Epithelial cell of prostate (primary cell): Measurements from ENCODE around the gene RASGRF1.

Source experiments
- DNase-seq: peaks from one replicate; pipeline ENCODE4 v3.0.0-alpha.2; 2011; ENCODE audit warnings: low read depth, low spot score
- H3K27ac ChIP-seq: fragments of 450-650 bp; 2 replicates; pipeline ENCODE4 v1.5.1; 2017; ENCODE audit warnings: mild to moderate bottlenecking

The RASGRF1 gene

DNA sequence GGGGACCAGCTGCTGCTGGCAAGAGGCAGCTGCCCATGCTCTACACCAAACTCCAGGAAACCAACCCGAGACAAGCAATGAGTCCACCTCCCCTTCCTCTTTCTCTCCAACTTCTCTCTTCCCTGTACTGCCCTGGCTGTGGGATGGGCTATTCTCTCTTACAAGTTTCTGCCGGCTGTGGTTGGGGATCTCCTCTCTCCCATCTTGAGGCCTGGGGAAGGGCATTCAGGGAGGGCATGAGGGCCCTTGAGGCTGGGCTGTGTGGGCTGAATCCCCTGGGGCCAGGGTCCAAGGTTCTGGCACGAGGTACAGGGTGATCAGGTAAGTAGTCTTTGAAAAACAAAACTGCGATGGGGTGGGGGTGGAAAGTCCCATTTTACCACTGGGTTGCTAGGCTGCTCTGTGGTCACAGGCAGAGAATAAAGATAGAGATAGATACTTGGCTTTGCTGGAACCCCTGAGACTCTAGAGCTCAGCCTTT lies 113.4 kb downstream of the RASGRF1 start:
- H3K27ac ChIP-seq = no peak overlapping the region

GRCh38 chr15:78976691-78977090 lies 113.9 kb downstream of the RASGRF1 start:
- no peak overlapping the region for H3K27ac ChIP-seq
- DNase-seq = no peak

More for the DNA sequence above, 113.4 kb downstream of the RASGRF1 start:
- DNase-seq = no peak

DNA sequence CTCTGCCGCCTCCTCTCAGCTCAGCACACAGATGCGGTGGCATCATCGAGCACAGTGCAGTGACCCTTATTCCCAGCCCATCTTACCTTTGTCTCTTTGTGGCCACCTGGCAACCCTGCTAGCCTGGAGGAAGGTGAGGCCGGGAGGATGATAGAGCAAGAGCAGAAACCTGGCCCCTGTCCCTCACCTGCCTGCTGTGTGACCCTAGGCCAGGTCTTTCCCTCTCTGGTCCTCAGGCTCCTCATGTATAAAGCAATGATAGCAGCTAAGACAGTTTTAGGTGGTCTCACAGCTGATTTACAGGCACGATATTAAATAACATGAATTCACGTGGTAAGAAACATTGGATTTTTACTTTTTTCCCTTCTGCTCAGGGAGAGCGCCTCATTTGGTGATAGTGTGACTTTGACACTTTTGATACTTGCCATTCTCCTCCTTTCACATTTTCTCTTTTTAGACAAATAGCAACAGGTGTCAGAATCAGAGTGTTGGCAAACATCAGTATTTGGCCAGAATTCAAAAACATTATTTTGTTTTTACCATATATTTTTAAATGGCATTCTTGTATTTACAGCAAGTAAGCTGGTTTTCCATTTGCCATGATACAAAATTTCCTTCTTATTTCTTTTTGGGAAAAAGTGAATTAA lies 116.2 kb downstream of the RASGRF1 start:
- H3K27ac ChIP-seq = no peak overlapping the region
- no peak for DNase-seq

DNA sequence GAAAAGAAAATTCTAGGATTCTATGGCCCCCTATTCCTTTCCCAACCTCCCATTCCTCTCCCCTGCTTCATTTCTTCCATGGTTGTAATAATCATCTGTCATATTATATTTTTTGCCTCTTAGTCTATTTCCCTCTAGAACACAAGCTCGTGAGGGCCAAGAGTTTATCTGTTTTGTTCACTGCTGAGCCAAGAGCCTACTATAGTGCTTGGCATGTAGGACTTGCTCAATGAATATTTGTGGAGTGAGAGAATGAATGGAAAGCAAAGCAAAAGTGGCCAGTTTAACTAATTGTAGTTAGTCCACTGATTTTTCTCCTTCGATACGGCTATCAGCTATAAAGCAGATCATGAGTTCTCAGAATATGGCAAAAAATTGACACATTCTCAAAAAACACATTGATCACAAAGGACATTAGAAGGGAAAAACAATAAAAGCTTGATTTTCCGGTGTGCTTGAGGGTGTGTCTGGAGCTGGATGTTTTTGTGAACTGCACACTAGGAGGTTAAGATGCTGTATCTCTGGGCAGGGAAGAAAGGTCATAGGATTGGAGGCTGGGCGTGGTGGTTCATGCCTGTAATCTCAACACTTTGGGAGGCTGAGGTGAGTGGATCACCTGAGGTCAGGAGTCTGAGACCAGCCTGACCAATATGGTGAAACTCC lies 120.8 kb downstream of the RASGRF1 start:
- no peak overlapping the region for H3K27ac ChIP-seq
- DNase-seq = no peak

DNA sequence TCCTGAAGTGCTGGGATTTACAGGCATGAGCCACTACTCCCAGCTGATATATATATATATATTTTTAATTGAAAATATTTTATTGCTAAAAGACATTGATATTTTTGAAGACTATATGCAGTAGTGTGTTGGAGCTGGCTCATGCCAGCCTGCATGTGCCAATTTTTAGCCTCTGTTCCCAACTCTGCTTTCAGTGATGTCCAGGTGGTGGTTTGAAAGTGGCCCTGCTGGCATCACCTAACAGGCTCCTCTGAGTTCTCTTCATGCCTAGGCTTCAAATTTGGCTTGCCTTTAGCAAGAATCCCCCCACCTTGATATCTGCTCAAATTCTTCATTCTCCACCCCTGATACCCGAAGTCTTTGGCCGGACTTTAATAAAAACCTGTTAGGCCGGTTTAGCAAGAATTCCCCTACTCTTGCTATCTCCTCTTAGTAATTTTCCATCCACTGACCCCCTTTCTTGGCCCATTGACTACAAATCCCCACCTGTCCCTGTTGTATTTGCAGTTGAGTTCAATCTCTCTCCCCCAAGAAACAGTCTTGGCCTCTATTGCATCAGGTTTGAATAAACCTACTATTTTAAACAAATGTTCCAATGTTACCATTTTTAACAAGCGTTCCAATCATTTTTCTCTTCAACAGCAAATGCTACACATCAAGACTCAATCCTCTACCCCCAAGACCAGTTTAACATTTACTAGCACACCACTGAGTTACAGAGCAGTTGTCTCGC lies 121.9 kb downstream of the RASGRF1 start:
- no peak overlapping the region for H3K27ac ChIP-seq
- no peak for DNase-seq

DNA sequence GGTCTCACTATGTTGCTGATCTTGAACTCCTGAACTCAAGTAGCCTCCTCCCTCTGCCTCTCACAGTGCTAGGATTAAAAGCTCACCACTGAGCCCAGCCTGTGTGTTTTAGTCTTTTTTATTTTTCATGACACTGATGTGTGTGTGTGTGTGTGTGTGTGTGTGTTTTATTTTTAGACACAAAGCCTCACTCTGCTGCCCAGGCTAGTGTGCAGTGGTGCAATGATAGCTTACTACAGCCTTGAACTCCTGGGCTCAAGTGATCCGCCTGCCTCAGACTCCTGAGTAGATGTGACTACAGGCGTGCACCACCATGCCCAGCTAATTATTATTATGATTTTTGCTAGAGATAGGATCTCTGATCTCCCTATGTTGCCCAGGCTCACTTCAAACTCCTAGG lies 122.5 kb downstream of the RASGRF1 start:
- no peak for DNase-seq
- H3K27ac ChIP-seq = no peak overlapping the region

DNA sequence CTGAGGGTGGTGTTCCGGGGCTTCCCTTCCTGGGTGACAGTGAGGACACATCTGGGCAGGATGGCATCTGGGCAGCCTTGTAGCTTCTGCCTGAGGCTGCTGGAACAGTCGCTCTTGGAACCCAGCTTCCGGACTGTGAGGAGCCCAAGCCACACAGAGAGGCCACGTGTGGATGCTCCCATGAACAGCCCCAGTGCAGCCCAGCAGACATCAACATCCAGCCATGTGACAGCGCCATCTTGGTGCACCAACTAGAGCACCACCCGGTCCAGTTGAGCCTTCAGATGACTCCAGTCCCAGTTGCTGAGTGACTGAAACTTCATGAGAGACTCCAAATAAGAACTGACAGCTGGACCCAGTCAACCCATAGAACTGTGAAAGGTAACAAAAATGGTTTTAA lies 130.3 kb downstream of the RASGRF1 start:
- no peak for DNase-seq
- H3K27ac ChIP-seq = no peak overlapping the region

DNA sequence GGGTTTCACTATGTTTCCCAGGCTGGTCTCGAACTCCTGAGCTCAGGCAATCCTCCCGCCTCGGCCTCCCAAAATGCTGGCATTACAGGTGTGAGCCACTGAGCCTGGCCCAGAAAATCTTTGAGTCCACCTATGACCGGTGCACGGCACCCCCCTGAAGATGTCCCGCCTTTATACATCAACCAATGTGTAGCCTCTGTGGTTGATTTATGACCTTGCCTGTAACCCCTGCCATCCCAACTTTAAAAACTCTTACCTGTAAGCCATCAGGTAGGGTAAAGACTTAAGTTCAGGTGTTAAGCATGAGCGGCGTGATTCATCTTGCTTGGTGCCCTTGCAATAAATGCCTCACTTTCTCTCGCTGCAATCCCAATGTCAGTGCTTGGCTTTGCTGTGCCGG lies 131.2 kb downstream of the RASGRF1 start:
- DNase-seq = no peak

DNA sequence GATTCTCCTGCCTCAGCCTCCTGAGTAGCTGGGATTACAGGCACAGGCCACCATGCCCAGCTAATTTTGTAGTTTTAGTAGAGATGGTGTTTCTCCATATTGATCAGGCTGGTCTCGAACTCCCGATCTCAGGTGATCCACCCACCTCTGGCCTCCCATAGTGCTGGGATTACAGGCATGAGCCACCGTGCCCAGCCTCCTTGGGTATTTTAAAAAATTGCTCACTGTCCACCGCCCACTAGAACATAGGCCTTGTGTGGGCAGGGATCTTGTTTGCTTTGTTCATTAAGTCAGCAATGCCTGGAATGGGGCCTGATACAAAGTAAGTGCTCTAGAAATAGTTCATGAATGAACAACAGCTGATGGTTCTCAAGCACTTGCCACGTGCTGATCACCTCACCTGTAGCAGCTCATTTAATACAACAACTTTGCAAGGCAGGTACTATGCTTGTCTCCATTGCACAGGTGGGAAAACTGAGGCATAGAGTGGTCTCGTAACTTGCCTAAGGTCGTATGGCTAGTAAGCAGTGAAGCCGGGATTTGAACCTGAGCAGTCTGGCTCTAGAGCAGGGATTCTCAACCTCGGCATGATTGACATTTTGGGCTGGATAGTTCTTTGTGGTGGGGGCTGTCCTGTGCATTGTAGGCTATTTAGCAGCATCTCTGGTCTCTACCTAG lies 133.0 kb downstream of the RASGRF1 start:
- no peak for DNase-seq
- H3K27ac ChIP-seq = no peak overlapping the region

More for the DNA sequence above, 131.2 kb downstream of the RASGRF1 start:
- H3K27ac ChIP-seq = no peak overlapping the region

GRCh38 chr15:78956937-78957336 lies 133.6 kb downstream of the RASGRF1 start:
- DNase-seq = no peak
- no peak overlapping the region for H3K27ac ChIP-seq

DNA sequence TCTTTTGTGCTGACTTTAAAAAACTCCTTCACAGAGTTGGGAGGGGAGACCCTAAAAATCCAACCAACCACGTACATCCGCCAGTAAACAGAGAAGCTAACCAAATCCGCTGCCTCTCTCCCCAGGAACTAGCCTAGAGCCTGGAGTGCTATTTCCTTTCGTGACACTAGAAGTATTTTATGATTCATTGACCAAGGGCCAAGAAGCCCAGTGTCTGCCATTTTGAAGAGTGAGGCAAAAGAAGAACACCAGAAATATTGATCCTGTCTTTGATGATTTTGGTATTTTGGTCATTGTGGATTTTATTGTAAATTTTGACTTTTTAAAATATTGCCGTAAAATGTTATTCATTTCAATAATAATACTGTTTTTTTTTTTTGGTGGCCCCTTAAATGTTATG lies 135.2 kb downstream of the RASGRF1 start:
- DNase-seq = no peak
- H3K27ac ChIP-seq = no peak overlapping the region

DNA sequence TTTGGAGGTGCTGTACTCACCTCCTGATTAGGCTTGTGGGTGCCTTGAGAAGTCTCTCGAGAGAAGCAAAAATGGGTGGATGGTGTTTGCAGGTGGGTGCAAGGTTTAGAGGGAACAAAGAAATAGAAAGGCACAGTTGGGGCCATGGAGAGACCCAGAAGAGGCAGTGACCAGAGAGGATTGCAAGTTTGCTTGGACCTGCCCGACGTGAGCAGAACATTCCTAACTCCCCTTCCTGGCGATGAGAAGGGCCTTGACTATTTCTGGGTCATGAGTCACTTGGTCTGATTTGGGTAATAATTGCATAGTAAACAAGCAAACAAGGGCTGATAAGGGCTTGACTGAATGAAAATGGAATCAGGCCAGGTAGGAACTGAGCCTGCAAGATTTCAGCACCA lies 138.7 kb downstream of the RASGRF1 start:
- H3K27ac ChIP-seq = peak overlapping the region; percentile 88
- peak; percentile 60 for DNase-seq

DNA sequence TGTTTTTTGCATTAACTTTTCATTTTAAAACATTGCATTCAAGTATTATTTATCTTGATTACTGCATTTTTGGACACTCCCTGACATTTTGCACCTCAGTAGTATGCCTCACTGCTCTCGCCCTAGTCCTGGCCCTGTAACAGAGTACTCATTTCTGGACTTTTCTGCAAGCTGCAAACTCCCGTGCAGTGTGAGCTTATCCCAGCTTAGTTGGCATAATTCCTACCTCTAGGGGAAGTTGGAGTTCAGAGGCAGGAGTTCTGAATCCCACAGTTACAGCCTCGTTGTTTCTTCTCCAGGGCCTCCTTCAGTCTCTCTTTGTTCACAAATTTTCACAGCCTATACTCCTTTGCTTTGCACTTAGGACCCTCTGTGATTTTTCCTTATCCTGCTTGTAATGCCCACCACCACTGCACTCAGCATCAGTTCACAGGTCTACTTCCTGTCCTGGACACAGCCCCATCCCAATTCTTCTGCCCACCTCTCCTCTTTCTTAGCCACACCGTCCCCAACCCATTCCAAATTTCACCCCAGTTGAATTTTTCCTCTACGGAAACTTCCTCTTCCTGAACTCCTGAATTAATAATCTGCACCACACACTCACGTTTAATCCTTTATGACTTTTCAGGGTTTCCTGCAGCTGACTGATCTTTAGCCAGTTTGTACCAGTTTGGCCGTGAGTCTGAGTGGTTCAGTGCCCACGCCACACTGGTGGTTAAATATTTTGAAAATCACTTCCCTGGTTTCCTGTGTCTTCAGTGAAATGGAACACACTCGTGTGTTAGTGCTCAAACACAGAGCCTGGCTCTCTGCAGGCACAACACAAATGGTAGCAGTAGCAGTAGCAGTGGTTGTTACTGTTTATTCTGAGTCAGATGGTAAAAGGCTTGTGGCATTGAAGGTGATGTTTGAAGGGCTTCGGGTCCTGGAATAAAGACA lies 139.4 kb downstream of the RASGRF1 start:
- DNase-seq = no peak
- peak overlapping the region; percentile 88 for H3K27ac ChIP-seq

DNA sequence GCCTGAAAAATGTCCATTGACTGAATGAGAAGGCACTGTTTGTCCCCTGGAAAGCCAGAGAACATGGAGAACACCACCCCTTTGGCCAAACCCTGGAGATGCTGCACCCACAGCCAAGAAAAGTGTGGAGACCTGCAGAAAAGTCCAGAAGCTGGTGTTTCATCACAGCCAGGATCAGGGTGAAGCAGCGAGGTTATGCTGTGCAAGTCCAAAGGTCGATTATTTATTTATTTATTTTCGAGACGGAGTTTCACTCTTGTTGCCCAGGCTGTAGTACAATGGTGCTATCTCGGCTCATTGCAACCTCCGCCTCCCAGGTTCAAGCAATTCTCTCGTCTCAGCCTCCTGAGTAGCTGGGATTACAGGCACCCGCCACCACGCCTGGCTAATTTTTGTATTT lies 140.2 kb downstream of the RASGRF1 start:
- DNase-seq = no peak
- H3K27ac ChIP-seq = no peak overlapping the region

DNA sequence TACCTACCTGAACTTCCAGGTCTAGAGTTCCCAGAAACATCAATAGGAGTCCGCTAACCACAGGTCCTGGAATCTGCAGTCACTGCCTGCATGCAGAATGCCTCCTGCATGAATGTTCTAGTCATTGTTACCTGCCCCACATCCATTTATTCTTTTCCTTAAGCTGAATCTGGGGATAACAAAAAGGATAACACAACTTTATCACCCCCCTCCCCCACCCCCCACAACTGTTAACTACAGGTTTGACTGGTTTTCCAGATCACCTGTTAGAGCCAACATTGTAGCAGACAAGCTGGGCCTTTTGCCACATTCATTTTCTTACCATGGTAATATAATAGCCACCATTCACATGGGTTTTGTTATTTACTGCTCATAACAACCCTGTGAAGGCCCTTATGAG lies 141.1 kb downstream of the RASGRF1 start:
- H3K27ac ChIP-seq = no peak overlapping the region
- DNase-seq = no peak

GRCh38 chr15:78947506-78947905 lies 143.1 kb downstream of the RASGRF1 start:
- H3K27ac ChIP-seq = no peak overlapping the region
- DNase-seq = no peak

GRCh38 chr15:78946493-78946892 lies 144.1 kb downstream of the RASGRF1 start:
- no peak for DNase-seq
- no peak overlapping the region for H3K27ac ChIP-seq

DNA sequence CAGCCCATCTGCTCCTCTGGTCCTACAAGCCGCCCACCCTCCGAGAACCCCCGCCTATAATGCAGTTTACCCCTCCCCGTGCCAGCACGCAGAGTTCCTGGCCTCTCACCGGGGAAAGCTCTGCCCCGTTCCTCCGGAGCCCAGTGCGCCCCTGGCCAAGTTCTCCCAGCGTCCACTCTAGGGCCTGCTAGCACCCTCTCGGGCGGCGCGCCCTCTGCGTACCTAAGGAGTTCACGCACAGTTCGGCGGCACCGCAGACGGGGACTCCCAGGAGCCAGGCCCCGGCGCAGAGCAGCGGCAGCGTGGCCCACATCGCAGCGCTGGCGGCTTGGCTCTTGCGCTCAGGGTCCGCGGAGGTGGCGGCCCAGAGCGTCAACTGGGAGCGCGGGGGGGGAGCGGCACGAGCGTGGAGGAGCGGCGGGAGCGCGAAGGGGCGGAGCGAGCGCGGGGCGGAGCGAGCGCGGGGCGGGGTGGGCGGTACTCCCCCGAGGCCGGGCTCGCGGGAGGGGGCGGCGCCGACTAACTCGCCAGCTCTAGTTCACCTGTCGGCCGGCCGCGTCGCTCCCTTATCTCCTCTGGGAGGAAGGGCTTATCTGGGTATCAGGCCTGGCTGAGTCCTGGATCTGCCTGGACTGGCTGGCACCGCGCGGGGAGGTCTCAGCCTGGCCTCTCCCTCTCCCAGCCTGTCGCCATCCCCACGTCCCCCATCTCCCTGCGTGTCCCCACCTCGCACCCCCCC lies 145.7 kb downstream of the RASGRF1 start, which contains the start of gene CTSH:
TSS of gene CTSH (minus strand) at position 378 of the 739 bp plus-strand sequence. CDS start at position 313, 65 bp downstream.
- no peak for DNase-seq
- H3K27ac ChIP-seq = no peak within 1 kb of the TSS

- no peak for DNase-seq
- no peak overlapping the region for H3K27ac ChIP-seq
These were observed 146.4 kb downstream of the RASGRF1 start for GRCh38 chr15:78944202-78944625.
